GM23338 (cell line): ENCODE measurements around the gene RMI2. TPM values are rescaled to one million over a fixed set of nuclear protein-coding genes. Genes with fewer than 3 reads are reported as not detected.

Experiments used
- ATAC-seq: fragments of 200-7000 bp; cut with Tn5 transposase; 3 replicates; pipeline ENCODE4 v1.9.1; 2020
- DNase-seq: peaks from one replicate; pipeline ENCODE4 v3.0.0-alpha.2; 2015; ENCODE audit warnings: low spot score
- H2AFZ ChIP-seq: fragments of 200-600 bp; sonication (generic); 2 replicates; pipeline ENCODE4 v1.8.0; 2016; ENCODE audit warnings: antibody characterized with exemption, mild to moderate bottlenecking, moderate library complexity
- H3F3A ChIP-seq: fragments of 200-600 bp; sonication (generic); replicated peaks from 2 replicates; pipeline ENCODE4 v1.8.0; 2017; ENCODE audit warnings: antibody characterized with exemption, mixed run types, low read depth
- H3K27ac ChIP-seq: fragments of 200-600 bp; sonication (generic); 2 replicates; pipeline ENCODE4 v1.6.1; 2016; ENCODE audit warnings: low read depth
- H3K27me3 ChIP-seq: fragments of 200-600 bp; sonication (generic); 2 replicates; pipeline ENCODE4 v1.8.0; 2016; ENCODE audit warnings: mild to moderate bottlenecking, mixed run types, moderate library complexity; ENCODE audit not compliant: insufficient read depth
- H3K36me3 ChIP-seq: fragments of 200-600 bp; sonication (generic); 2 replicates; pipeline ENCODE4 v1.8.0; 2016; ENCODE audit warnings: mild to moderate bottlenecking; ENCODE audit not compliant: insufficient read depth
- H3K4me1 ChIP-seq: fragments of 200-600 bp; sonication (generic); 2 replicates; pipeline ENCODE4 v1.8.0; 2016; ENCODE audit warnings: mild to moderate bottlenecking, moderate library complexity; ENCODE audit not compliant: insufficient read depth
- H3K4me2 ChIP-seq: fragments of 200-600 bp; sonication (generic); 2 replicates; pipeline ENCODE4 v1.7.1; 2017; ENCODE audit warnings: mixed run types
- H3K4me3 ChIP-seq: fragments of 200-600 bp; sonication (generic); 2 replicates; pipeline ENCODE4 v1.6.1; 2016; ENCODE audit warnings: mixed run types
- H3K79me2 ChIP-seq: fragments of 200-600 bp; sonication (generic); replicated peaks from 2 replicates; pipeline ENCODE4 v1.8.0; 2017; ENCODE audit warnings: mild to moderate bottlenecking; ENCODE audit not compliant: insufficient read depth
- H3K9me2 ChIP-seq: fragments of 200-600 bp; sonication (generic); 2 replicates; pipeline ENCODE4 v1.8.0; 2017; ENCODE audit not compliant: insufficient read depth
- H4K20me1 ChIP-seq: fragments of 200-600 bp; sonication (generic); replicated peaks from 2 replicates; pipeline ENCODE4 v1.8.0; 2017; ENCODE audit warnings: mild to moderate bottlenecking; ENCODE audit not compliant: insufficient read depth
- H3K27ac Mint-ChIP-seq: 2 replicates; pipeline ENCODE4 v1.8.0; 2020; ENCODE audit warnings: inconsistent platforms, mild to moderate bottlenecking, moderate library complexity, mixed read lengths
- H3K27me3 Mint-ChIP-seq: 3 replicates; pipeline ENCODE4 v1.8.0; 2022; ENCODE audit warnings: low read depth, mild to moderate bottlenecking, moderate library complexity, mixed read lengths, inconsistent platforms; ENCODE audit not compliant: insufficient read depth, poor library complexity
- H3K36me3 Mint-ChIP-seq: 3 replicates; pipeline ENCODE4 v1.8.0; 2021; ENCODE audit warnings: low read depth, mild to moderate bottlenecking, inconsistent platforms, moderate library complexity, mixed read lengths
- H3K4me1 Mint-ChIP-seq: 3 replicates; pipeline ENCODE4 v1.8.0; 2020; ENCODE audit warnings: mild to moderate bottlenecking, inconsistent platforms, mixed read lengths
- H3K4me3 Mint-ChIP-seq: 3 replicates; pipeline ENCODE4 v1.8.0; 2021; ENCODE audit warnings: moderate library complexity, mild to moderate bottlenecking, inconsistent platforms, mixed read lengths
- H3K9me3 Mint-ChIP-seq: 3 replicates; pipeline ENCODE4 v1.8.0; 2020; ENCODE audit warnings: moderate library complexity, mild to moderate bottlenecking, inconsistent platforms, mixed read lengths
- CREB1 ChIP-seq: fragments of 250-450 bp; sonication (Bioruptor Pico); IDR thresholded peaks from 2 replicates; pipeline ENCODE4 v1.5.0; 2020; ENCODE audit warnings: low read depth, mild to moderate bottlenecking, moderate library complexity
- CTCF ChIP-seq, 2 experiments: fragments of 200-600 bp in 1 of 2; sonication (generic) in 1 of 2; conservative IDR thresholded peaks; 2 replicates each; pipeline versions ENCODE4 v1.5.1 to v1.6.1; 2016 to 2017; ENCODE audit warnings: antibody characterized with exemption in 2 of 2, low read depth in 2 of 2, mild to moderate bottlenecking in 2 of 2, moderate library complexity in 1 of 2
- EZH2 ChIP-seq: fragments of 200-600 bp; sonication (generic); IDR thresholded peaks from one replicate; pipeline ENCODE4 v1.8.0; 2017; ENCODE audit warnings: antibody characterized with exemption, mild to moderate bottlenecking, low read depth; ENCODE audit not compliant: unreplicated experiment
- EZH2phosphoT487 ChIP-seq: fragments of 200-600 bp; sonication (generic); IDR thresholded peaks from one replicate; pipeline ENCODE4 v1.8.1; 2018; ENCODE audit warnings: antibody characterized with exemption; ENCODE audit not compliant: unreplicated experiment
- JUNB ChIP-seq: IDR thresholded peaks from one replicate; pipeline ENCODE4 v1.6.1; 2016; ENCODE audit warnings: antibody characterized with exemption; ENCODE audit not compliant: unreplicated experiment
- NANOG ChIP-seq: IDR thresholded peaks from 2 replicates; pipeline ENCODE4 v1.6.1; 2016; ENCODE audit warnings: antibody characterized with exemption, borderline replicate concordance
- POLR2AphosphoS5 ChIP-seq: IDR thresholded peaks from 2 replicates; pipeline ENCODE4 v1.6.1; 2016; ENCODE audit warnings: antibody characterized with exemption, low read depth
- REST ChIP-seq: IDR thresholded peaks from one replicate; pipeline ENCODE4 v1.6.1; 2018; ENCODE audit warnings: antibody characterized with exemption; ENCODE audit not compliant: unreplicated experiment
- STAT1 ChIP-seq: IDR thresholded peaks from one replicate; pipeline ENCODE4 v1.6.1; 2016; ENCODE audit warnings: antibody characterized with exemption; ENCODE audit not compliant: unreplicated experiment
- ZNF114 ChIP-seq: fragments of 250-450 bp; sonication (Bioruptor Pico); IDR thresholded peaks from 2 replicates; pipeline ENCODE4 v1.5.0; 2020; ENCODE audit warnings: mild to moderate bottlenecking, moderate library complexity
- ZNF331 ChIP-seq: fragments of 250-450 bp; sonication (Bioruptor Pico); IDR thresholded peaks from 2 replicates; pipeline ENCODE4 v1.5.0; 2020; ENCODE audit warnings: low read depth, mild to moderate bottlenecking, moderate library complexity
- polyA plus RNA-seq: library from polyadenylated mRNA; unstranded; fragments of >200 nt; fragmentation: Nextera tagmentation; extraction: Ambion mirVana; gene quantifications from 2 replicates; pipeline ENCODE4 v1.2.1, GENCODE V29; 2016
- total RNA-seq: library from RNA; depleted of rRNA; stranded (reverse); fragments of >200 nt; shearing (Covaris generic); gene quantifications from 2 replicates; pipeline ENCODE4 v1.2.3, GENCODE V29; 2014
- TF ChIP-seq, protein P1 (sequence below): fragments of 250-450 bp; sonication (Bioruptor Pico); IDR thresholded peaks from 2 replicates; pipeline ENCODE4 v1.5.0; 2020; ENCODE audit warnings: mild to moderate bottlenecking, moderate library complexity
- TF ChIP-seq, protein P2 (sequence below): IDR thresholded peaks from 2 replicates; pipeline ENCODE4 v1.6.1; 2016; ENCODE audit warnings: antibody characterized with exemption

The RMI2 gene
- total and polyA plus RNA-seq, 2 experiments from 2014 or later = 98.2 to 108 TPM

GRCh38 chr16:11309895-11310633 lies 35.2 kb upstream of the RMI2 start:
- TF ChIP-seq EZH2phosphoT487 = no peak
- no peak for TF ChIP-seq CTCF (conservative IDR thresholded peaks at IDR 0.05; ENCODE audit: low read depth in 2 of 2)
- no peak for TF ChIP-seq ZNF114 (CRISPR knock-in tag)
- no peak for TF ChIP-seq EZH2
- TF ChIP-seq, protein P1, sequence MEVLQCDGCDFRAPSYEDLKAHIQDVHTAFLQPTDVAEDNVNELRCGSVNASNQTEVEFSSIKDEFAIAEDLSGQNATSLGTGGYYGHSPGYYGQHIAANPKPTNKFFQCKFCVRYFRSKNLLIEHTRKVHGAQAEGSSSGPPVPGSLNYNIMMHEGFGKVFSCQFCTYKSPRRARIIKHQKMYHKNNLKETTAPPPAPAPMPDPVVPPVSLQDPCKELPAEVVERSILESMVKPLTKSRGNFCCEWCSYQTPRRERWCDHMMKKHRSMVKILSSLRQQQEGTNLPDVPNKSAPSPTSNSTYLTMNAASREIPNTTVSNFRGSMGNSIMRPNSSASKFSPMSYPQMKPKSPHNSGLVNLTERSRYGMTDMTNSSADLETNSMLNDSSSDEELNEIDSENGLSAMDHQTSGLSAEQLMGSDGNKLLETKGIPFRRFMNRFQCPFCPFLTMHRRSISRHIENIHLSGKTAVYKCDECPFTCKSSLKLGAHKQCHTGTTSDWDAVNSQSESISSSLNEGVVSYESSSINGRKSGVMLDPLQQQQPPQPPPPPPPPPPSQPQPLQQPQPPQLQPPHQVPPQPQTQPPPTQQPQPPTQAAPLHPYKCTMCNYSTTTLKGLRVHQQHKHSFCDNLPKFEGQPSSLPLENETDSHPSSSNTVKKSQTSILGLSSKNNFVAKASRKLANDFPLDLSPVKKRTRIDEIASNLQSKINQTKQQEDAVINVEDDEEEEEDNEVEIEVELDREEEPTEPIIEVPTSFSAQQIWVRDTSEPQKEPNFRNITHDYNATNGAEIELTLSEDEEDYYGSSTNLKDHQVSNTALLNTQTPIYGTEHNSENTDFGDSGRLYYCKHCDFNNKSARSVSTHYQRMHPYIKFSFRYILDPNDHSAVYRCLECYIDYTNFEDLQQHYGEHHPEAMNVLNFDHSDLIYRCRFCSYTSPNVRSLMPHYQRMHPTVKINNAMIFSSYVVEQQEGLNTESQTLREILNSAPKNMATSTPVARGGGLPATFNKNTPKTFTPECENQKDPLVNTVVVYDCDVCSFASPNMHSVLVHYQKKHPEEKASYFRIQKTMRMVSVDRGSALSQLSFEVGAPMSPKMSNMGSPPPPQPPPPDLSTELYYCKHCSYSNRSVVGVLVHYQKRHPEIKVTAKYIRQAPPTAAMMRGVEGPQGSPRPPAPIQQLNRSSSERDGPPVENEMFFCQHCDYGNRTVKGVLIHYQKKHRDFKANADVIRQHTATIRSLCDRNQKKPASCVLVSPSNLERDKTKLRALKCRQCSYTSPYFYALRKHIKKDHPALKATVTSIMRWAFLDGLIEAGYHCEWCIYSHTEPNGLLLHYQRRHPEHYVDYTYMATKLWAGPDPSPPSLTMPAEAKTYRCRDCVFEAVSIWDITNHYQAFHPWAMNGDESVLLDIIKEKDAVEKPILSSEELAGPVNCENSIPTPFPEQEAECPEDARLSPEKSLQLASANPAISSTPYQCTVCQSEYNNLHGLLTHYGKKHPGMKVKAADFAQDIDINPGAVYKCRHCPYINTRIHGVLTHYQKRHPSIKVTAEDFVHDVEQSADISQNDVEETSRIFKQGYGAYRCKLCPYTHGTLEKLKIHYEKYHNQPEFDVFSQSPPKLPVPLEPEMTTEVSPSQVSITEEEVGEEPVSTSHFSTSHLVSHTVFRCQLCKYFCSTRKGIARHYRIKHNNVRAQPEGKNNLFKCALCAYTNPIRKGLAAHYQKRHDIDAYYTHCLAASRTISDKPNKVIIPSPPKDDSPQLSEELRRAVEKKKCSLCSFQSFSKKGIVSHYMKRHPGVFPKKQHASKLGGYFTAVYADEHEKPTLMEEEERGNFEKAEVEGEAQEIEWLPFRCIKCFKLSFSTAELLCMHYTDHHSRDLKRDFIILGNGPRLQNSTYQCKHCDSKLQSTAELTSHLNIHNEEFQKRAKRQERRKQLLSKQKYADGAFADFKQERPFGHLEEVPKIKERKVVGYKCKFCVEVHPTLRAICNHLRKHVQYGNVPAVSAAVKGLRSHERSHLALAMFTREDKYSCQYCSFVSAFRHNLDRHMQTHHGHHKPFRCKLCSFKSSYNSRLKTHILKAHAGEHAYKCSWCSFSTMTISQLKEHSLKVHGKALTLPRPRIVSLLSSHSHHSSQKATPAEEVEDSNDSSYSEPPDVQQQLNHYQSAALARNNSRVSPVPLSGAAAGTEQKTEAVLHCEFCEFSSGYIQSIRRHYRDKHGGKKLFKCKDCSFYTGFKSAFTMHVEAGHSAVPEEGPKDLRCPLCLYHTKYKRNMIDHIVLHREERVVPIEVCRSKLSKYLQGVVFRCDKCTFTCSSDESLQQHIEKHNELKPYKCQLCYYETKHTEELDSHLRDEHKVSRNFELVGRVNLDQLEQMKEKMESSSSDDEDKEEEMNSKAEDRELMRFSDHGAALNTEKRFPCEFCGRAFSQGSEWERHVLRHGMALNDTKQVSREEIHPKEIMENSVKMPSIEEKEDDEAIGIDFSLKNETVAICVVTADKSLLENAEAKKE (CRISPR knock-in tag) = no peak
- no peak for TF ChIP-seq NANOG
- no peak for TF ChIP-seq ZNF331 (CRISPR knock-in tag)
- TF ChIP-seq STAT1 = no peak
- TF ChIP-seq, protein P2, sequence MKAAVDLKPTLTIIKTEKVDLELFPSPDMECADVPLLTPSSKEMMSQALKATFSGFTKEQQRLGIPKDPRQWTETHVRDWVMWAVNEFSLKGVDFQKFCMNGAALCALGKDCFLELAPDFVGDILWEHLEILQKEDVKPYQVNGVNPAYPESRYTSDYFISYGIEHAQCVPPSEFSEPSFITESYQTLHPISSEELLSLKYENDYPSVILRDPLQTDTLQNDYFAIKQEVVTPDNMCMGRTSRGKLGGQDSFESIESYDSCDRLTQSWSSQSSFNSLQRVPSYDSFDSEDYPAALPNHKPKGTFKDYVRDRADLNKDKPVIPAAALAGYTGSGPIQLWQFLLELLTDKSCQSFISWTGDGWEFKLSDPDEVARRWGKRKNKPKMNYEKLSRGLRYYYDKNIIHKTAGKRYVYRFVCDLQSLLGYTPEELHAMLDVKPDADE = no peak
- TF ChIP-seq CREB1 (CRISPR knock-in tag) = no peak
- no peak for TF ChIP-seq POLR2AphosphoS5
- TF ChIP-seq REST = no peak
- no peak for TF ChIP-seq JUNB
- peaks cover 29% of the 10 kb centered on the region for H3F3A ChIP-seq
- no peak overlapping the region for H3K27ac ChIP-seq
- no peaks in the 10 kb centered on the region for H4K20me1 ChIP-seq
- no peaks in the 10 kb centered on the region; the same call in 1 of the 2 replicates for H3K9me2 ChIP-seq
- H3K36me3 ChIP-seq = no peaks in the 10 kb centered on the region; the same call in 1 of the 2 replicates
- H3K4me2 ChIP-seq = no peak overlapping the region
- H3K27me3 Mint-ChIP-seq = peaks cover 11% of the 10 kb centered on the region
- H3K4me3 Mint-ChIP-seq = no peak overlapping the region
- no peaks in the 10 kb centered on the region for H3K79me2 ChIP-seq
- peaks cover 39% of the 10 kb centered on the region for H3K4me1 Mint-ChIP-seq
- 0 out of 3 replicates have a peak, but pooled peaks cover 2% of the 10 kb centered on the region for H3K9me3 Mint-ChIP-seq
- peaks cover 34% of the 10 kb centered on the region for H3K4me1 ChIP-seq
- no peak overlapping the region for H2AFZ ChIP-seq
- ATAC-seq (no peak), DNase-seq (no peak)
- no peak overlapping the region for H3K27ac Mint-ChIP-seq
- H3K36me3 Mint-ChIP-seq = no peaks in the 10 kb centered on the region; the same call in 2 of the 3 replicates
- no peaks in the 10 kb centered on the region for H3K27me3 ChIP-seq
- H3K4me3 ChIP-seq = no peak overlapping the region
